Common myeloid progenitor, CD34-positive (primary cell): ENCODE measurements around the gene ADAMTSL5.

Source experiments
- CTCF ChIA-PET: fragments of 350-600 bp; sonication (Branson Sonifier 250); formaldehyde crosslinking; loops from one replicate; lab custom pipeline; 2021; ENCODE audit warnings: antibody characterized with exemption; lab: Charles Lee
- POLR2A ChIA-PET: fragments of 350-600 bp; sonication (Branson Sonifier 250); formaldehyde crosslinking; loops from one replicate; lab custom pipeline; 2021; ENCODE audit warnings: antibody characterized with exemption; lab: Charles Lee
- DNase-seq, 3 donors: peaks; one replicate each; pipeline versions ENCODE4 v3.0.0 to v3.0.0-alpha.2; 2013
- H3K27ac ChIP-seq, 2 experiments: 1 replicate in 1 of 2; 2 replicates in 1 of 2; pipeline ENCODE4 v1.7.0; 2013; ENCODE audit warnings: inconsistent platforms in 2 of 2, low read length in 2 of 2, mild to moderate bottlenecking in 2 of 2, low read depth in 1 of 2, moderate library complexity in 1 of 2; ENCODE audit not compliant: severe bottlenecking in 2 of 2, insufficient read depth in 1 of 2, poor library complexity in 1 of 2
- H3K27me3 ChIP-seq, 5 experiments: replicated peaks in 2 of 5; 1 replicate in 3 of 5; 2 replicates in 2 of 5; pipeline versions ENCODE4 v1.6.1 to v1.7.0; 2013; ENCODE audit warnings: low read length in 4 of 5, mild to moderate bottlenecking in 2 of 5, moderate library complexity in 2 of 5, inconsistent platforms in 1 of 5; ENCODE audit not compliant: insufficient read depth in 5 of 5, control insufficient read depth in 4 of 5
- H3K36me3 ChIP-seq, 4 experiments: 1 replicate in 2 of 4; 2 replicates in 2 of 4; pipeline versions ENCODE4 v1.6.1 to v1.7.0; 2013; ENCODE audit warnings: low read length in 3 of 4, control low read depth in 1 of 4, mild to moderate bottlenecking in 1 of 4; ENCODE audit not compliant: control insufficient read depth in 4 of 4, insufficient read depth in 4 of 4
- H3K4me1 ChIP-seq, 4 experiments: 1 replicate in 3 of 4; 2 replicates in 1 of 4; pipeline versions ENCODE4 v1.6.1 to v1.7.1; 2013; ENCODE audit warnings: low read length in 3 of 4, mild to moderate bottlenecking in 3 of 4, control low read depth in 1 of 4, inconsistent platforms in 1 of 4, moderate library complexity in 1 of 4; ENCODE audit not compliant: control insufficient read depth in 4 of 4, insufficient read depth in 4 of 4; ENCODE audit errors: control extremely low read depth in 1 of 4
- H3K4me3 ChIP-seq, 7 experiments: 1 replicate in 4 of 7; 2 replicates in 3 of 7; pipeline versions ENCODE4 v1.5.1 to v1.7.0; 2013; ENCODE audit warnings: mild to moderate bottlenecking in 7 of 7, low read length in 6 of 7, moderate library complexity in 6 of 7, inconsistent platforms in 2 of 7, low read depth in 2 of 7, control low read depth in 1 of 7; ENCODE audit not compliant: insufficient read depth in 4 of 7, control insufficient read depth in 1 of 7; ENCODE audit errors: extremely low read depth in 1 of 7
- H3K9me3 ChIP-seq, 5 experiments: 1 replicate in 4 of 5; 2 replicates in 1 of 5; pipeline versions ENCODE4 v1.6.1 to v1.7.1; 2013; ENCODE audit warnings: low read length in 4 of 5, mild to moderate bottlenecking in 2 of 5, inconsistent platforms in 1 of 5, low read depth in 1 of 5, moderate library complexity in 1 of 5; ENCODE audit not compliant: control insufficient read depth in 4 of 5, insufficient read depth in 2 of 5; ENCODE audit errors: control extremely low read depth in 1 of 5
- WGBS: methylation state at CpG from one replicate; pipeline ENCODE4 v1.1.5; 2013; ENCODE audit not compliant: insufficient coverage; 5-methylcytosine and 5-hydroxymethylcytosine counted together

Gene ADAMTSL5

DNA sequence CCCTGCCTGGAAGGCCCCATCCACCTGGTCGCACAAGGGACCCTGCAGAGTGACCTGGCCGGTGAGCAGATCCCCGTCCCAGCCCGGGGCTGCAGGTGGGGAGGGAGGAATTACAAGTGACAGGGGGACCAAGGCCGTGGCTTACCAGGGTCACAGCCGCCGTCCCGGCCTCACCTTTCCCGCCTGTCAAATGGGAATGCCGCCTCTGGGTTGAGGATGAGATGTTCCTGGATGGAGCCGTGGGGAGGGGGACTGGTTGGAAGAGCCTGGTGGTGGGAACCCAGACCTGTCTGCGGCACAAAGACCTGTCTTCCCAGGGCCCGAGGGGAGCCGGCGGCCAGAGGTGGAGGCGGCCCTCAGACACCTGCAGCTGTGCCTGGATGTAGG lies 16.6 kb upstream of the ADAMTSL5 start:
- ChIA-PET POLR2A (no interaction called here), CTCF (no interaction called here)
- Histone ChIP-seq H3K27ac (no peak overlapping the region), H3K9me3 (no peaks in the 10 kb centered on the region), H3K36me3 (no peaks in the 10 kb centered on the region), H3K4me3 (no peak overlapping the region), H3K4me1 (no peaks in the 10 kb centered on the region), H3K27me3 (peaks cover 4 to 42% (median 9%) of the 10 kb centered on the region in 5 experiments)
- 88% methylated on average over 8 of the region's 16 CpGs for WGBS
- DNase-seq = no peak

- Histone ChIP-seq H3K4me3 (no peak overlapping the region), H3K27me3 (peaks cover 4 to 48% (median 12%) of the 10 kb centered on the region in 5 experiments), H3K4me1 (peaks cover 0 to 2% (median 0%) of the 10 kb centered on the region in 4 experiments), H3K9me3 (no peaks in the 10 kb centered on the region), H3K27ac (no peak overlapping the region), H3K36me3 (no peaks in the 10 kb centered on the region)
- DNase-seq = no peak
- WGBS = 84% methylated on average over 20 of the region's 23 CpGs
- CTCF ChIA-PET = no interaction called here
- POLR2A ChIA-PET = no interaction called here
Measured at GRCh38 chr19:1528596-1529429, 16.0 kb upstream of the ADAMTSL5 start.

DNA sequence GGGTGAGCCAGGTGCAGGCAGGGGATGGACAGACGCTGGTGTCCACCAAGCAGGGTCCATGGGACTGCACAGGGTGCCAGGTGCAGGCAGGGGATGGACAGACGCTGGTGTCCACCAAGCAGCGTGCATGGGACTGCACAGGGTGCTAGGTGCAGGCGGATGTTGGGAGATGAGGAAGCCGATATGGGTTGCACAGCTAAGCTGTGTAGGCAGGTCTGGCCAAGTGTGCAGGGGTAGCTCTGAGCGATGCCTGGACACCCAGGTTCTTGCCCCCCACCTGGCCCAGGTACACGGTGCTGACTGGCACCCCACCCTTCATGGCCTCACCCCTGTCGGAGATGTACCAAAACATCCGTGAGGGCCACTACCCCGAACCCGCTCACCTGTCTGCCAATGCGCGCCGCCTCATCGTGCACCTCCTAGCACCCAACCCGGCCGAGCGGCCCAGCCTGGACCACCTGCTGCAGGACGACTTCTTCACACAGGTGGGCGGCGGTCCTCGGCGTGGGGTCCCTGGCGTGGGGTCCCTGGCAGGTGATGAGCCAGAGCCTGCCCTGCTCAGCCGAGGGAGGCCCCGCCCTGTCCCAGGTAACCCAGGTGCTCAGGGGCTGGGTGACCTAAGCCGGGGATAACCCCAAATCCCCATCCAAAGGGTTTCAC lies 15.0 kb upstream of the ADAMTSL5 start:
- no peak overlapping the region for H3K4me3 ChIP-seq
- no peaks in the 10 kb centered on the region for H3K9me3 ChIP-seq
- no peaks in the 10 kb centered on the region for H3K36me3 ChIP-seq
- H3K27me3 ChIP-seq = peaks cover 4 to 54% (median 18%) of the 10 kb centered on the region in 5 experiments
- no peak for DNase-seq
- H3K4me1 ChIP-seq = peaks cover 0 to 4% (median 0%) of the 10 kb centered on the region in 4 experiments
- CTCF ChIA-PET = no interaction called here
- no peak overlapping the region for H3K27ac ChIP-seq
- 83% methylated on average over 24 of the region's 27 CpGs for WGBS
- POLR2A ChIA-PET = no interaction called here

- no peak overlapping the region for H3K27ac ChIP-seq
- POLR2A ChIA-PET = no interaction called here
- CTCF ChIA-PET = interaction anchor here (0.6 kb wide), 1 partner anchor 66 kb away, joined by 3 read pairs; no protein-coding TSS in a partner anchor
- H3K27me3 ChIP-seq = peaks cover 4 to 58% (median 19%) of the 10 kb centered on the region in 5 experiments
- no peak overlapping the region for H3K4me3 ChIP-seq
- no peaks in the 10 kb centered on the region for H3K36me3 ChIP-seq
- DNase-seq = no peak
- WGBS = 87% methylated on average over 14 of the region's 18 CpGs
- peaks cover 0 to 4% (median 0%) of the 10 kb centered on the region in 4 experiments for H3K4me1 ChIP-seq
- H3K9me3 ChIP-seq = no peaks in the 10 kb centered on the region
Measured at GRCh38 chr19:1526979-1527649, 14.3 kb upstream of the ADAMTSL5 start.

DNA sequence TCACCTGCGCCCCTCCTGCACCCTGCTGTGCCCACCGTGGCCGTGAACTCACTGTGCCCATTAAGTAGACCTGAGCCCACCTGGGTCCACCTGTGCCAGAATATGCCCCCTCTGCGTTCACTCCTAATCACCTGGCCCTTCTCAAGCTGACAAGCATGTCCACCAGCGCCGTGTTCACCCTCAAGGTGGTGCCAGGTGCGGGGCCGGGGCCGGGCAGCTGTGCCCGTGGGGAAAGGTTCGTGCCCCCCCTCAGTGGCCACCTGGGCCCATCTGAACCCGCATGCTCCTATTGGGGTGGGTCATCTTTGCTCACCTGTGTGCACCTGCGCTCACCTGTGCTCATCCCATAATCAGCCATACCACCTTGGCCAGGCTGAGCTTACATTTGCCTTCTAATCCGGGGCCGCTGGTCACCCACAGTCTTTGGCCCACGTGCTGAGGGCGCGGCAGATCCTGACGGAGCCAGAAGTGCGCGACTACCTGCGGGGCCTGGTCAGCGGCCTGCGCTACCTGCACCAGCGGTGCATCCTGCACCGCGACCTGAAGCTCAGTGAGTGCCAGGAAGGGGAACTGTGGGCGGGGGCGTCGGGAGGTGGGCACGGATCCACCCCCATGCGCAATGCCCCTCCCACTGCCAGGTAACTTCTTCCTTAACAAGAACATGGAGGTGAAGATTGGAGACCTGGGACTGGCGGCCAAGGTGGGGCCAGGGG lies 13.4 kb upstream of the ADAMTSL5 start:
- DNase-seq = no peak
- Histone ChIP-seq H3K36me3 (no peaks in the 10 kb centered on the region), H3K27ac (no peak overlapping the region), H3K4me3 (no peak overlapping the region), H3K27me3 (peaks cover 4 to 64% (median 22%) of the 10 kb centered on the region in 5 experiments), H3K4me1 (peaks cover 0 to 4% (median 0%) of the 10 kb centered on the region in 4 experiments), H3K9me3 (no peaks in the 10 kb centered on the region)
- ChIA-PET POLR2A (no interaction called here), CTCF (no interaction called here)
- WGBS = 80% methylated on average over 33 of the region's 33 CpGs

DNA sequence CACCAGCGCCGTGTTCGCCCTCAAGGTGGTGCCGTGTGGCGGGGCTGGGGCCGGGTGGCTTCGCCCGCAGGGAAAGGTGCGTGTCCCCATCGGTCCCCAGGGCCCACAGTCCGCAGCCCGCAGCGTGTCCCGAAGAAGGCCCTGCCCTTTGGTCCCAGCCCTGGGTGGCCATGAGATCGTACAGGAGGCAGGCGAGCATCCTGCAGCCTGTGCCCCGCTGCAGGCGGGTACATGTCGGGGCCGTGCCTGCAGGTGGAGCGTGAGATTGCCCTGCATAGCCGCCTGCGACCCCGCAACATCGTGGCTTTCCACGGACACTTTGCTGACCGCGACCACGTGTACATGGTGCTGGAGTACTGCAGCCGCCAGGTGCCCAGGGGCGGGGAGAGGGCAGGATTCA lies 12.5 kb upstream of the ADAMTSL5 start:
- no peak overlapping the region for H3K4me3 ChIP-seq
- POLR2A ChIA-PET = no interaction called here
- no peaks in the 10 kb centered on the region for H3K9me3 ChIP-seq
- 65% methylated on average over 28 of the region's 31 CpGs for WGBS
- CTCF ChIA-PET = no interaction called here
- no peak for DNase-seq
- peaks cover 4 to 68% (median 22%) of the 10 kb centered on the region in 5 experiments for H3K27me3 ChIP-seq
- H3K27ac ChIP-seq = no peak overlapping the region
- no peaks in the 10 kb centered on the region for H3K36me3 ChIP-seq
- peaks cover 0 to 4% (median 0%) of the 10 kb centered on the region in 4 experiments for H3K4me1 ChIP-seq
